Measurements from ENCODE around the gene UNK.
A peak's percentile ranks its signal among the peaks of the same experiment; 100 is the strongest.
"Not testable (repeated sequence)": the region's sequence is repeated elsewhere in the genome, so short reads cannot be mapped to it uniquely, and the experiment has no call there.

UNK gene

GRCh38 chr17:75774471-75774990 lies 10.1 kb upstream of the UNK start:
- DNase-seq (ENCODE audit: low spot score): no peak

GRCh38 chr17:75774991-75775668 lies 9.5 kb upstream of the UNK start:
- DNase-seq (ENCODE audit: low spot score): no peak

DNA sequence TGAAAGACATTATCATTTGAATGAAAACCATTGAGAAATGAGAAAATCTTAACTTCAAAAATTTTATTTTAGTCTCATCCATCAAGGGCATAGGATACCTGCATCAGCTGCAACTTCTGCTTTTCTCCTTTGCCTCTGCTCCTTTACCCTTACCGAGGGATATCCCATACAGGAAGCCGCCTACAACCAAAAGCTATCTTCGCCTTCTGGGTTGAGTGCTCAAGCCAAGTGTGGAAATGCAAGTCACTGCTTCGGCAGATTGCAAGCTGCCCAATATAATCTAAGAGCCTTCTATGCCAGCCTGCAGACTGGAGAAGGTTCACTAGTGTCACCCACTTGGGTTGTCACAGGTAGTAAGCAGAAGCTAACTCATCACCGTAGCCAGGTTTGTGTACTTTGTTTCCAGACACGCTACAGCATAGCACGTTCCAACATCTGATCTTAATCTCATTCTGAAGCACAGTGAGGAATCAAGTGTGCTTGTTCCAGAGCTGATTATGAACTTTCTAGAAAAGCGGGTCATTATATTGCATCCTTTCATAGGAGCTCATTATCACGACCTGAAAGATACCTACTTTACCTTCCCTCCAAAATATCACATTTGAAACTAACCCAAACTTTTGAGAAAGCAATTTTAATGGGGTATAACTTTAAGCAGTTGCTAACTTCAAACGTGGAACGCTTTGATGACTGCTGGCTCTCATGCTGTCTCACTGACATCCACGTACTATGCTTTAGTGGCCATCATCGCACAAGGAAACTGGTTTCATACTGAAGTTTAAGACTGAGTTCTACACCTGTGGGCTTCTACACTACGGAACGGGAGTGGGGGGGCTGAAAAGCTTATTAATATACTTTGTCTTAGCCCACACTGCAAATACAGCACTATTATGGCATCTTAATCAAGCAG lies 8.0 kb upstream of the UNK start:
- DNase-seq (ENCODE audit: low spot score): no peak

- no peak for DNase-seq (ENCODE audit: low spot score)
Measured at GRCh38 chr17:75777296-75777922, 7.2 kb upstream of the UNK start.

GRCh38 chr17:75778066-75778860 lies 6.3 kb upstream of the UNK start:
- DNase-seq (ENCODE audit: low spot score): not testable (repeated sequence)

- no peak for DNase-seq (ENCODE audit: low spot score)
Measured at GRCh38 chr17:75778861-75779249, 5.8 kb upstream of the UNK start.

DNA sequence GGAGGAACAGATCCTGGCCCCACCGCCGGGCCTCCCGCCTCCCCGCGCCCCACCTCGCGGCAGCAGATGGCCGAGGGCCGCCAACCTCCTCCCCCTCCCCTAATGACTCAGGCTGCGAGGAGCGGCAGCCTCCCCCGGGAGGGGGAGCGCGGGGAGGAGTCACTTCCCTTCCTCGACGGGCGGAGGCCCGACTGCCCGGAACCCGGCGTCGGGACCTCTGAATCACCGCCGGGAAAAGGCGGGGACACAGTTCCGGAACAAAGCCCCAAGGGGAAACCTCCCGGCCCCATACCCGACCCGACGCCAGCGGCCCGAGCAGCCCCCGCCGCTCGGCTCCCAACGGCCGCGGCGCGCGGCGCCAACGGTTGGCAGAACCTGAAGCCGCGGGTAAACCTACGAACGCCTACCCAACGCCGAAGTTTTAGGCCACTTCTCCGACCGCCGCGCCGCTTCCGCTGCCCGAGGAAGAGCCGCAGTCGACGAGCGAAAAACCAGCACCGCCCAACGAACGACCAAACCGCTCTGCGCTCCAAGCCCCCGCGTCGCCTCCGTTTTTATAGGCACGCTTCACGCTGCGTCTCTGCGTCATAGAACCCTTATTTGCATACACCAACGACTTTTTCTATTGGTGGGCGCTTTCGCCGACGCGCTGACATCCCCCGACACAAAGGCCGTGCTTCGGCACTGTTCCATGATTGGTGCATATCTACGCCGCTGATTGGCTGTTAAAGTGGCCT lies 5.2 kb upstream of the UNK start:
- peak; percentile 98 for DNase-seq (ENCODE audit: low spot score)

- DNase-seq (ENCODE audit: low spot score): no peak
Measured at GRCh38 chr17:75779987-75780889, 4.4 kb upstream of the UNK start.

- DNase-seq (ENCODE audit: low spot score): peak; percentile 71
Measured at GRCh38 chr17:75783069-75783783, 1.4 kb upstream of the UNK start.

DNA sequence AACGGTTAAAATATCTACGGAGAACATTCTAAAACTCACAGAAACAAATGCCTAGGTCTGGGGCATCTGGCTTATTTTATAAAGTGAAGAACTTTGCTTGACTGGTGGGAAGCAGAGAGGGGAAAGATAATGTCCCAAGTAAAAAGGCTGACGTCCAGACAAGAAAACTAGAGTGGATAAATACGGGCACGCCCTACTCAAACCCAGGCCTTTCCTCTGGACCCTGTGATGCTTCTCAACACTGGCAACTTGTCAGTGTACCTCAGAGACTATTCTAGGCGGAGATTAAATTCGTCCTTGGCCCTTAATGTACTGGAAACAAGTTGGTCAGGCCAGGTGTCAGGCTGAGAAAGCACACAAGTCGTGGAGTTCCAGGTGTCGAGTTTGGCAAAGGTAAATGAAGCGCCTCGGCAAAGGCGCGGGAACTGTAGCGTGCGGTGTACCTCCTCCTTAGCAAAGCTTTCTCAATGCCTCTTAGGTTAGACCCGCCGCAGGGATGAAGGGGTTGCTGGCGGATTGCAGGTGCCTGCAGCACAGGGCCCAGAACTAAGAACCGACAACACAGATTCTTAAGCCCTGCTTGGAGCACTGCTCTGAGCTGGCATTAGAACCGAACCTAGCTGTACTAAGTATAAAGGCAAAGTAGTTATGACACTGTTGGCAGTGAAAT lies 668 bp upstream of the UNK start:
- DNase-seq (ENCODE audit: low spot score): no peak

GRCh38 chr17:75785016-75785890 lies 647 bp downstream of the UNK start:
- peak; percentile 92 for DNase-seq (ENCODE audit: low spot score)

GRCh38 chr17:75791254-75791653 lies 6.6 kb downstream of the UNK start:
- DNase-seq (ENCODE audit: low spot score): no peak

GRCh38 chr17:75793460-75793859 lies 8.9 kb downstream of the UNK start:
- DNase-seq (ENCODE audit: low spot score): no peak

DNA sequence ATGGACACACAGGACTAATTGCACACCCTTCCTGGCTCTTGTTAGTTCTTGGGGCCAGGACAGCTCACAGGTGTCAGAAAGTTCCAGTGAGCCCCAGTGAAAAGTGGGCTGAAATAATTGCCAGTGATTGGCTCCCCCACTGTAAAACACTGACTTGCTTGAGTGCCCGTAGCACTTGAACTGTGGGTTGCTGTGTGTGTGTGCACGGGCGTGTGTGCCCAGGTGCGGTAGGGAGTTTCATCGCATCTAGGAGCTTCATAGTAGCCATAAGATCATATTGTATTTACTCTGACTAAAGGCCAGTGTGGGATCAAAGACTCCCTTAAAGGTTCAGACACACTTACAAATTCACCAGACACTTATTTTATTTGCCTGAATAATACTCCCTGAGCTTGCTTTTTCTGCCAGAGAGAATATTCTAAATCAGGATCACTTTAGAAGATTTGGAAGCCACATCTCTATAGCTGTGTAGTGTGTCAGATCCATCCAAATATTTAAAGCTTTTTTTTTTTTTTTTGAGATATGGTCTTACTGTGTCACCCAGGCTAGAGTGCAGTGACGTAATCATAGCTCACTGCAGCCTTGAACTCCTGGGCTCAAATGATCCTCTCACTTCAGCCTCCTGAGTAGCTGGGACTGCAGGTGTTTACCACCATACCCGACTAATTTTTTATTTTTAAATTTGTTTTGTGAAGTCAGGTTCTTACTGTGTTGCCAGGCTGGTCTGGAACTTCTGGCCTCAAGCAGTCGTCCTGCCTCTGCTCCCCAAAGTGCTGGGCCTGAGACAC lies 11.4 kb downstream of the UNK start:
- no peak for DNase-seq (ENCODE audit: low spot score)

DNA sequence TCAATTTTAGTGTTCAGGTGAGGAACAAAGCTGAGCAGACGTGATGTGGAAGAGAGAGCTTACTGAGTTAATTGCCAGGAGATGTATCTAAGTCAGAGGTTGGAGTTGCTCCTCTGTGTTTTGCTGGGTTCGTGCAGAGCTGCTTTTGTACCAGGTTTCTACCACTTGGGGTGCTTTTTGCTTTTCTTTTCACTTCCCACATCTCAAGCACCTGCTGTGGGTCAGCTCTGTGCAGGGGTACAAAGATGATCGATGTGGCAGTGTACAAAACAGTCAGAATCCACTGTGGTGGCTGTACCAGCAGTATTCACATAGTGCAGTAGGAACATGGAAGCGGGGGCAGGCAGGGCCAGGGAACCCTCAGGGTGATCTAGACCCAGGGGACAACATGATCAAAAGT lies 14.8 kb downstream of the UNK start:
- no peak for DNase-seq (ENCODE audit: low spot score)

- no peak for DNase-seq (ENCODE audit: low spot score)
Measured at GRCh38 chr17:75803883-75804282, 19.3 kb downstream of the UNK start.
